Choroid plexus epithelial cell (primary cell): ENCODE results near the gene SSBP4.
"Not testable (repeated sequence)": the region's sequence is repeated elsewhere in the genome, so short reads cannot be mapped to it uniquely, and the experiment has no call there.

Experiments
- DNase-seq: peaks from one replicate; pipeline ENCODE4 v3.0.0-alpha.2; 2010; ENCODE audit warnings: low read depth
- H3K4me3 ChIP-seq: 2 replicates; pipeline ENCODE4 v1.5.1; 2011; ENCODE audit warnings: low read depth, mild to moderate bottlenecking, control low read depth, low read length, moderate library complexity
- TF ChIP-seq, protein P1 (sequence below): conservative IDR thresholded peaks from 2 replicates; pipeline ENCODE4 v1.5.1; 2011; ENCODE audit warnings: low read depth, mild to moderate bottlenecking, control low read depth, inconsistent platforms, low read length, moderate library complexity

Gene SSBP4

DNA sequence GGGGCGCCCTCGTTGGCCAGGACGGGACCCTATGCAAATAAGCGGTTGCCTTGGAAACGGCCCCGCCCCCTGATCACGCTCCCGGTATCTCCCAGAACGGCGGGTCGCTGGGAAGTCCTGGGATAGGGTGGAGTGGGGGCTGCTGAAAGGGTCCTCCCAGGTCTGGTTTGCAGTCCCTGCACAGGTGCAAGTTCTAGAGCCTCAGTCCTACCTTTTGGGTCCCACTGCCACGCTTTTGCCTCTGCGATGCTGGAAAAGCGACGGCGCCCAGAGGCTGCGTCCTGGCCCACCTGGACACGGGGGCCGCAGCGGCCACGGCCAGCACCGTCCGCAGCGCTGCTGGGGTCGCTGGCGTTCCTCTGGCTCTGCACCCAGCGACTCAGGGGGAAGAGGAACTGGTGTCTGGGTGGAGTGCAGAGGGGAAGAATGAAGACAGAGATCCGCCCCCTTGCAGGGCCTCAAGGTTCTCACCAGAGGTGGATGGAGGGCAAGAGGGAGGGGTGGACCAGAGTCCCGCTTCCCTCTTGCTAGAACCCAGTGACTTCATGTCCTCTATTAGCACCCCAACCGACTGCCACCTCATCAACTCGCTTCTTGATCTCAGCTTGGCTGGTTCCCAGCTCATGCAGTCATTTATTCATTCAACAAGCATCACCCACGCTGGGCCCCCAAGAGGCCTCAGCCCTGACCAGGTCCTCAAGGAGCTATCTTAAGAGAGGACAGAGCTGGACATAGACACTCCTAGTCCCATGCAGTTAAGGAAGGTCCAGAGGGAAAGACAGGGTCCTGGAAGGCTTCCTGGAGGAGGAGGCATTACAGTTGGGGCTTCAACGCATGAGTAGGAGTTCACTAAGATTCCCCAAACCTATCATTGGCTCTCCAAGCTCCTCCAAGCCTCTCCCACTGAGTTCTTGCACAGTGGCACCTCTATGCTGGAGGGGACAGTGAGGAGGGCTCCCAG is 21.7 kb upstream of the SSBP4 start, which contains the start of gene LRRC25:
Gene LRRC25, minus strand, starts transcription at position 381 of the 961 bp plus-strand sequence. CDS start 659 bp downstream, outside the sequence.
- H3K4me3 ChIP-seq, result peak within 1 kb of the TSS; percentile 17
- TF ChIP-seq, protein P1, sequence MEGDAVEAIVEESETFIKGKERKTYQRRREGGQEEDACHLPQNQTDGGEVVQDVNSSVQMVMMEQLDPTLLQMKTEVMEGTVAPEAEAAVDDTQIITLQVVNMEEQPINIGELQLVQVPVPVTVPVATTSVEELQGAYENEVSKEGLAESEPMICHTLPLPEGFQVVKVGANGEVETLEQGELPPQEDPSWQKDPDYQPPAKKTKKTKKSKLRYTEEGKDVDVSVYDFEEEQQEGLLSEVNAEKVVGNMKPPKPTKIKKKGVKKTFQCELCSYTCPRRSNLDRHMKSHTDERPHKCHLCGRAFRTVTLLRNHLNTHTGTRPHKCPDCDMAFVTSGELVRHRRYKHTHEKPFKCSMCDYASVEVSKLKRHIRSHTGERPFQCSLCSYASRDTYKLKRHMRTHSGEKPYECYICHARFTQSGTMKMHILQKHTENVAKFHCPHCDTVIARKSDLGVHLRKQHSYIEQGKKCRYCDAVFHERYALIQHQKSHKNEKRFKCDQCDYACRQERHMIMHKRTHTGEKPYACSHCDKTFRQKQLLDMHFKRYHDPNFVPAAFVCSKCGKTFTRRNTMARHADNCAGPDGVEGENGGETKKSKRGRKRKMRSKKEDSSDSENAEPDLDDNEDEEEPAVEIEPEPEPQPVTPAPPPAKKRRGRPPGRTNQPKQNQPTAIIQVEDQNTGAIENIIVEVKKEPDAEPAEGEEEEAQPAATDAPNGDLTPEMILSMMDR, result no peak
- no peak for DNase-seq

DNA sequence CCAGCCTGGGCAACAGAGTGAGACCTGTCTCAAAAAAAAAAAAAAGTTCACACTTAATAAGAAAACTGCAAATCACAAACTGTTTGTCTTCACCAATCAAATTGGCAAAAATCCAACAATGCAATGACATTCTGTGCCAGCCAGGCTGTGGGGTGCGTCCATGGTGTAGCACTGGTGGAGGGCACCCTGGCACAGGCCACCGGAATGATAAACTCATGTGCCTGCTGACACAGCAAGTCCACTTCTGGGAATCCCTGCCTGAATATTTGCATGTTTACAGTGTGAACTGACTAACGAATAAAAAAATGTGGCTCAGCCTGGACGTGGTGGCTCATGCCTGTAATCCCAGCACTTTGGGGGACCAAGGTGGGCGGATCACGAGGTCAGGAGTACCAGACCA is 20.2 kb upstream of the SSBP4 start:
- TF ChIP-seq, protein P1, result no peak
- DNase-seq, result peak; percentile 63
- H3K4me3 ChIP-seq, result no peak overlapping the region

DNA sequence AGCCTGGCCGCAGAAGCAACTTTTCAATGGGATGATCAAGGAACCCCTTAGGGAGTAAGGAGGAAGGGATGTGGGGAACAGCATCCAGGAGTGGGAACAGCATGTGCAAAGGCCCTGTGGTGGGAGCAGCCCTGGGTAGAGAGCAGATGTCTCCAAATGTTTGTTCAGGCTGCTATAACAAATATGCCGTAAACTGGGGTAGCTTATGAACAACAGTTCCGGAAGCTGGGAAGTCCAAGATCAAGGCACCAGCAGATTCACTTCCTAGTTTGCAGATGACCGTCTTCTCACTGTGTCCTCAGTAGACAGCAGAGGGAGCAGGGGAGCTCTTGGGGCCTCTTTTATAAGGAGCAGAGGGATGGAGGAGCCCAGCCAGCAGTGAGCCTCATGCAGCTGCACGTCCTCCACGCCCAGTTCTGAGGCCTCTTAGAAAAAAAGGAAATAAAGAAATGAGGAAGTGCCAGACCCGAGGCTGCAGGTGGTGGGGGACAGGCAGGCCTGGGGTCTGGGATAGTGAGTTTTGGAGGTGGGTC is 17.6 kb upstream of the SSBP4 start:
- no peak overlapping the region for H3K4me3 ChIP-seq
- peak; percentile 84 for DNase-seq
- TF ChIP-seq, protein P1, result peak; percentile 70

DNA sequence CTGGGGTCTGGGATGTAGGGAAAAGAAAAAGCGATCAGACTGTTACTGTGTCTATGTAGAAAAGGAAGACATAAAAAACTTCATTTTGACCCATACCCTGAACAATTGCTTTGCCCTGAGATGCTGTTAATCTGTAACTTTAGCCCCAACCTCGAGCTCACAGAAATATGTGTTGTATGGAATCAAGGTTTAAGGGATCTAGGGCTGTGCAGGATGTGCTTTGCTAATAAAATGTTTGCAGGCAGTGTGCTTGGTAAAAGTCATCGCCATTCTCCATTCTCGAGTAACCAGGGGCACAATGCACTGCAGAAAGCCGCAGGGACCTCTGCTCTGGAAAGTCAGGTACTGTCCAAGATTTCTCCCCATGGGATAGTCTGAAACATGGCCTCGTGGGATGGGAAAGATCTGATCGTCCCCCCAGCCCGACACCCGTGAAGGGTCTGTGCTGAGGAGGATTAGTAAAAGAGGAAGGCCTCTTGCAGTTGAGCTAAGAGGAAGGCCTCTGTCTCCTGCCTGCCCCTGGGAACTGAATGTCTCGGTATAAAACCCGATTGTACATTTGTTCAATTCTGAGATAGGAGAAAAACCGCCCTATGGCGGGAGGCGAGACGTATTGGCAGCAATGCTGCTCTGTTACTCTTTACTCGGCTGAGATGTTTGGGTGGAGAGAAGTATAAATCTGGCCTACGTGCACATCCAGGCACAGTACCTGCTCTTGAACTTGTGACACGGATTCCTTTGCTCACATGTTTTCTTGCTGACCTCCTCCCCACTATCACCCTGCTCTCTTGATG is 16.5 kb upstream of the SSBP4 start:
- DNase-seq, H3K4me3 ChIP-seq: not testable (repeated sequence)

DNA sequence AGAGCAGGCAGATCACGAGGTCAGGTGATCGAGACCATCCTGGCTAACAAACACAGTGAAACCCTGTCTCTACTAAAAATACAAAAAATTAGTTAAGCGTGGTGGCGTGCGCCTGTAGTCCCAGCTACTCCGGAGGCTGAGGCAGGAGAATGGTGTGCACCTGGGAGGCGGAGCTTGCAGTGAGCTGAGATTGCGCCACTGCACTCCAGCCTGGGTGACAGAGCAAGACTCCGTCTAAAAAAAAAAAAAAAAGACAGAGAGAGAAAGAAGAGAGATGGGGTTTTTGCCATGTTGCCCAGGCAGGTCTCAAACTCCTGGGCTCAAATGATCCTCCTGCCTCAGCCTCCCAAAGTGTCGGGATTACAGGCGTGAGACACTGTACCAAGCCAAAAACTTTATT is 13.4 kb upstream of the SSBP4 start:
- not testable (repeated sequence) for DNase-seq, H3K4me3 ChIP-seq

DNA sequence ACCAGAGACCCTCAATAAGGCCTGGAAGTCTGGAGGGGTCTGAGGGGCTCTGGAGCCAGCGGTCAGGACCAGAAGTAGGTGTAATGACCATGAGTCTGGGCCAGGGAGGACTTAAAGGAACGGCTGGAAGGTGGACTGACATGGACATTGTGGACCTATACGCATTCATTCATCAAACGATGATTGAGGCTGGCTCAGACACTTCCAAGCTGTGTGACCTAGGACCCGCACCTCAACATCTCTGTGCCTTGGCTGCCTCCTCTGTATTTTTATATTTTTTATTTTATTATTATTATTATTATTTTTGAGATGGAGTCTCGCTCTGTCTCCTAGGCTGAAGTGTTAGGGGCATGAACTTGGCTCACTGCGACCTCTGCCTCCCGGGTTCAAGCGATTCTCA is 12.4 kb upstream of the SSBP4 start:
- TF ChIP-seq, protein P1, result no peak
- no peak for DNase-seq
- H3K4me3 ChIP-seq, result no peak overlapping the region

DNA sequence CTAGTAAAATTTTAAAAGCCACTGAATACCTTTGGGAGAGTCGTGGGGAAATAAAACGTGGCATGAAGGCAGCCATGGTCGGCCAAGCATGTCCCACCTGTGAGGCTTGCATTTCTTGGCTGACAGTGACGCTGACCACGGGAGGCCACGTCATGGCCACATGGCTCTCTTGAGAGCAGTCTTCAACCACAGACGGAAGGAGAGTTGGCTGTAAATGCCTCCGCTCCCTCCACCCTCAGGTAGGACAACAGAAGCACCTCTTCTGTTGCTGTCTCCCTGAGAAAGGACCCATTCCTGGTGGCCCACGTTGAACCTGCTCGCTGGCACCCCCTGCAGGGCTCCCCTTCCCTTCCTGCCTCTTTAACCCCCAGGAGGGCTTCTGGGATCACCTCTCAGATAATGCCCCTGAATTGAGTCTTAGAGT is 11.1 kb upstream of the SSBP4 start:
- no peak for DNase-seq
- H3K4me3 ChIP-seq, result no peak overlapping the region
- TF ChIP-seq, protein P1, result peak; percentile 61
